ENCODE measurements around the gene PCSK7.

PCSK7 gene

GRCh38 chr11:117226388-117227385 lies 5.2 kb downstream of the PCSK7 start:
- ATAC-seq (ENCODE audit: insufficient read depth, low read depth): peak; percentile 80
- Histone ChIP-seq H3K27ac (ENCODE audit: low read length) (no peak overlapping the region), H3K9ac (ENCODE audit: low read depth, low read length) (no peak overlapping the region), H3K4me1 (ENCODE audit: insufficient read depth, low read length) (peaks cover 27% of the 10 kb centered on the region), H3K9me3 (ENCODE audit: insufficient read depth, low read length, severe bottlenecking) (no peaks in the 10 kb centered on the region), H4K20me1 (ENCODE audit: insufficient read depth, low read length) (peaks cover 24% of the 10 kb centered on the region), H3K27me3 (ENCODE audit: insufficient read depth, low read length, poor library complexity) (no peaks in the 10 kb centered on the region), H2AFZ (ENCODE audit: low read depth, low read length) (no peak overlapping the region), H3K36me3 (ENCODE audit: insufficient read depth, low read length) (peaks cover 75% of the 10 kb centered on the region), H3K4me3 (ENCODE audit: low read depth in 1 of 2, low read length in 2 of 2) (no peak overlapping the region), H3K79me2 (ENCODE audit: insufficient read depth, low read length) (peaks cover 30% of the 10 kb centered on the region), H3K4me2 (ENCODE audit: insufficient read depth, low read length) (no peak overlapping the region)
- DNase-seq: peak; percentile 58
- peak; percentile 89 for TF ChIP-seq CTCF (IDR thresholded peaks at IDR 0.05; ENCODE audit: borderline replicate concordance, extremely low read depth, low read length, poor library complexity, severe bottlenecking)
- TF ChIP-seq EZH2 (IDR thresholded peaks at IDR 0.05; ENCODE audit: borderline replicate concordance, low read depth, low read length, severe bottlenecking): no peak

GRCh38 chr11:117225553-117226170 lies 6.2 kb downstream of the PCSK7 start:
- Histone ChIP-seq H3K36me3 (ENCODE audit: insufficient read depth, low read length) (peaks cover 85% of the 10 kb centered on the region), H4K20me1 (ENCODE audit: insufficient read depth, low read length) (peaks cover 24% of the 10 kb centered on the region), H3K4me1 (ENCODE audit: insufficient read depth, low read length) (peaks cover 19% of the 10 kb centered on the region), H3K27ac (ENCODE audit: low read length) (no peak overlapping the region), H3K4me2 (ENCODE audit: insufficient read depth, low read length) (no peak overlapping the region), H3K79me2 (ENCODE audit: insufficient read depth, low read length) (peaks cover 19% of the 10 kb centered on the region), H3K9me3 (ENCODE audit: insufficient read depth, low read length, severe bottlenecking) (no peaks in the 10 kb centered on the region), H3K27me3 (ENCODE audit: insufficient read depth, low read length, poor library complexity) (no peaks in the 10 kb centered on the region), H3K4me3 (ENCODE audit: low read depth in 1 of 2, low read length in 2 of 2) (no peak overlapping the region), H3K9ac (ENCODE audit: low read depth, low read length) (no peak overlapping the region), H2AFZ (ENCODE audit: low read depth, low read length) (no peak overlapping the region)
- TF ChIP-seq EZH2 (IDR thresholded peaks at IDR 0.05; ENCODE audit: borderline replicate concordance, low read depth, low read length, severe bottlenecking): no peak
- no peak for TF ChIP-seq CTCF (IDR thresholded peaks at IDR 0.05; ENCODE audit: borderline replicate concordance, extremely low read depth, low read length, poor library complexity, severe bottlenecking)
- no peak for ATAC-seq (ENCODE audit: insufficient read depth, low read depth)
- no peak for DNase-seq

GRCh38 chr11:117223741-117224689 lies 7.9 kb downstream of the PCSK7 start:
- DNase-seq (no peak), ATAC-seq (ENCODE audit: insufficient read depth, low read depth) (no peak)
- peaks cover 10% of the 10 kb centered on the region; the same call in 1 of the 2 replicates for H4K20me1 ChIP-seq (ENCODE audit: insufficient read depth, low read length)
- H3K4me1 ChIP-seq (ENCODE audit: insufficient read depth, low read length): peaks cover 2% of the 10 kb centered on the region; the same call in 1 of the 2 replicates
- H3K4me2 ChIP-seq (ENCODE audit: insufficient read depth, low read length): no peak overlapping the region
- H3K9ac ChIP-seq (ENCODE audit: low read depth, low read length): no peak overlapping the region
- no peak overlapping the region for H3K4me3 ChIP-seq (ENCODE audit: low read depth in 1 of 2, low read length in 2 of 2)
- no peaks in the 10 kb centered on the region for H3K9me3 ChIP-seq (ENCODE audit: insufficient read depth, low read length, severe bottlenecking)
- H3K27me3 ChIP-seq (ENCODE audit: insufficient read depth, low read length, poor library complexity): no peaks in the 10 kb centered on the region
- H3K79me2 ChIP-seq (ENCODE audit: insufficient read depth, low read length): peaks cover 3% of the 10 kb centered on the region
- H3K36me3 ChIP-seq (ENCODE audit: insufficient read depth, low read length): peaks cover 90% of the 10 kb centered on the region
- no peak overlapping the region for H3K27ac ChIP-seq (ENCODE audit: low read length)
- H2AFZ ChIP-seq (ENCODE audit: low read depth, low read length): no peak overlapping the region
- no peak for TF ChIP-seq CTCF (IDR thresholded peaks at IDR 0.05; ENCODE audit: borderline replicate concordance, extremely low read depth, low read length, poor library complexity, severe bottlenecking)
- no peak for TF ChIP-seq EZH2 (IDR thresholded peaks at IDR 0.05; ENCODE audit: borderline replicate concordance, low read depth, low read length, severe bottlenecking)

Data from DND-41 (cell line).